Uterus (tissue), 4 donors: Measurements from ENCODE around the gene SNAP29. TPM values are rescaled to one million over a fixed set of nuclear protein-coding genes. Genes with fewer than 3 reads are reported as not detected.

Source experiments
- DNase-seq, 2 donors: peaks; one replicate each; pipeline ENCODE4 v3.0.0-alpha.2; 2019 to 2020
- H3K27ac ChIP-seq, 2 donors: fragments of 200-600 bp; sonication (generic); 1 replicate in 1 of 2; 2 replicates in 1 of 2; pipeline ENCODE4 v1.5.1; 2016 to 2018
- H3K27me3 ChIP-seq, 2 donors: fragments of 200-600 bp; sonication (generic); one replicate each; pipeline ENCODE4 v1.5.1; 2018 to 2019; ENCODE audit warnings: control low read depth in 1 of 2
- H3K36me3 ChIP-seq, 2 donors: fragments of 200-600 bp; sonication (generic); one replicate each; pipeline ENCODE4 v1.5.1; 2019; ENCODE audit warnings: control low read depth in 1 of 2
- H3K4me1 ChIP-seq, 2 donors: fragments of 200-600 bp; sonication (generic); one replicate each; pipeline ENCODE4 v1.5.1; 2018 to 2019; ENCODE audit warnings: control low read depth in 1 of 2
- H3K4me3 ChIP-seq, 2 donors: fragments of 200-600 bp; sonication (generic); 1 replicate in 1 of 2; 2 replicates in 1 of 2; pipeline ENCODE4 v1.5.1; 2018 to 2019; ENCODE audit warnings: mild to moderate bottlenecking in 1 of 2
- H3K9me3 ChIP-seq, 2 donors: fragments of 200-600 bp; sonication (generic); one replicate each; pipeline ENCODE4 v1.5.1; 2019; ENCODE audit warnings: control low read depth in 1 of 2
- CTCF ChIP-seq, 4 experiments: fragments of 200-600 bp in 2 of 4; fragments of 450-650 bp in 2 of 4; sonication (generic) in 2 of 4; IDR thresholded peaks; one replicate each; pipeline ENCODE4 v1.5.1; 2016 to 2019; ENCODE audit warnings: antibody characterized with exemption in 4 of 4, mild to moderate bottlenecking in 2 of 4, moderate library complexity in 1 of 4
- POLR2A ChIP-seq, 2 donors: fragments of 450-650 bp; IDR thresholded peaks; one replicate each; pipeline ENCODE4 v1.6.1; 2016; ENCODE audit warnings: antibody characterized with exemption in 2 of 2, mild to moderate bottlenecking in 1 of 2, moderate library complexity in 1 of 2
- intact Hi-C: fragments of 100-400 bp; cut with DNase I; formaldehyde crosslinking; loops from one replicate; pipeline ENCODE4 v1.15.1; 2023; ENCODE audit warnings: low total_unique reads
- total RNA-seq, 4 donors: library from RNA; depleted of rRNA in 3 of 4; stranded (reverse); fragments of >200 nt in 3 of 4; gene quantifications; one replicate each; pipeline versions ENCODE4 v1.1.0 to v1.2.4, GENCODE V29; 2014 to 2023
- donor health status: DM: yes; HTN: yes; CAD: no.

The SNAP29 gene
- total RNA-seq, 4 donors from 2014 or later: 5.3 to 33.5 (median 13.1) TPM

GRCh38 chr22:20877715-20878114 is 18.9 kb downstream of the SNAP29 start:
- TF ChIP-seq POLR2A (IDR thresholded peaks at IDR 0.05): no peak
- no peaks in the 10 kb centered on the region for H3K27me3 ChIP-seq
- H3K27ac ChIP-seq: no peak overlapping the region
- DNase-seq: no peak
- intact Hi-C loops: no loop called here
- H3K36me3 ChIP-seq: no peaks in the 10 kb centered on the region
- H3K4me1 ChIP-seq: no peaks in the 10 kb centered on the region
- H3K9me3 ChIP-seq: no peaks in the 10 kb centered on the region
- no peak overlapping the region for H3K4me3 ChIP-seq

GRCh38 chr22:20881231-20881630 is 22.4 kb downstream of the SNAP29 start:
- H3K27ac ChIP-seq: no peak overlapping the region
- no peak for TF ChIP-seq CTCF (IDR thresholded peaks at IDR 0.05)
- no peak for TF ChIP-seq POLR2A (IDR thresholded peaks at IDR 0.05)
- intact Hi-C loops: no loop called here
- H3K9me3 ChIP-seq: no peaks in the 10 kb centered on the region
- H3K4me3 ChIP-seq: no peak overlapping the region
- no peaks in the 10 kb centered on the region for H3K27me3 ChIP-seq
- H3K4me1 ChIP-seq: no peaks in the 10 kb centered on the region
- no peak for DNase-seq
- H3K36me3 ChIP-seq: no peaks in the 10 kb centered on the region

GRCh38 chr22:20881869-20882815 is 23.3 kb downstream of the SNAP29 start:
- no peaks in the 10 kb centered on the region for H3K36me3 ChIP-seq
- TF ChIP-seq CTCF (IDR thresholded peaks at IDR 0.05) (no peak), POLR2A (IDR thresholded peaks at IDR 0.05) (no peak)
- no peaks in the 10 kb centered on the region for H3K9me3 ChIP-seq
- H3K4me3 ChIP-seq: no peak overlapping the region
- no peaks in the 10 kb centered on the region for H3K27me3 ChIP-seq
- DNase-seq: no peak
- H3K4me1 ChIP-seq: no peaks in the 10 kb centered on the region
- H3K27ac ChIP-seq: no peak overlapping the region
- intact Hi-C loops: no loop called here

GRCh38 chr22:20882855-20883254 is 24.0 kb downstream of the SNAP29 start:
- Histone ChIP-seq H3K27me3 (no peaks in the 10 kb centered on the region), H3K36me3 (no peaks in the 10 kb centered on the region), H3K27ac (no peak overlapping the region), H3K9me3 (no peaks in the 10 kb centered on the region), H3K4me3 (no peak overlapping the region), H3K4me1 (no peaks in the 10 kb centered on the region)
- intact Hi-C loops: no loop called here
- TF ChIP-seq POLR2A (IDR thresholded peaks at IDR 0.05) (no peak), CTCF (IDR thresholded peaks at IDR 0.05) (no peak)
- no peak for DNase-seq

GRCh38 chr22:20884454-20884853 is 25.6 kb downstream of the SNAP29 start:
- no peaks in the 10 kb centered on the region for H3K9me3 ChIP-seq
- intact Hi-C loops: no loop called here
- no peak overlapping the region for H3K27ac ChIP-seq
- TF ChIP-seq POLR2A (IDR thresholded peaks at IDR 0.05) (no peak), CTCF (IDR thresholded peaks at IDR 0.05) (no peak)
- no peaks in the 10 kb centered on the region for H3K27me3 ChIP-seq
- H3K36me3 ChIP-seq: no peaks in the 10 kb centered on the region
- no peaks in the 10 kb centered on the region for H3K4me1 ChIP-seq
- no peak for DNase-seq
- H3K4me3 ChIP-seq: no peak overlapping the region
